Mucosa of descending colon (tissue), 3 donors: ENCODE measurements around the gene CACNA2D1. TPM values are rescaled to one million over a fixed set of nuclear protein-coding genes. Genes with fewer than 3 reads are reported as not detected.
A peak's percentile ranks its signal among the peaks of the same experiment; 100 is the strongest.

Experiments
- ATAC-seq: fragments of 200-7000 bp; cut with Tn5 transposase; one replicate; pipeline ENCODE4 v1.9.1; 2020; ENCODE audit warnings: mild to moderate bottlenecking, moderate library complexity
- DNase-seq, 3 donors: peaks; one replicate each; pipeline ENCODE4 v3.0.0-alpha.2; 2020
- H3K36me3 ChIP-seq: fragments of 200-600 bp; one replicate; pipeline ENCODE4 v1.8.0; 2021; ENCODE audit warnings: low read depth, mild to moderate bottlenecking
- H3K4me1 ChIP-seq: fragments of 200-600 bp; one replicate; pipeline ENCODE4 v1.8.0; 2021; ENCODE audit warnings: low read depth, mild to moderate bottlenecking
- H3K4me3 ChIP-seq: fragments of 200-600 bp; one replicate; pipeline ENCODE4 v1.8.0; 2021; ENCODE audit warnings: mild to moderate bottlenecking
- H3K9me3 ChIP-seq: fragments of 200-600 bp; one replicate; pipeline ENCODE4 v1.8.0; 2021; ENCODE audit warnings: mild to moderate bottlenecking
- CTCF ChIP-seq: fragments of 200-600 bp; IDR thresholded peaks from one replicate; pipeline ENCODE4 v1.8.0; 2022; ENCODE audit warnings: antibody characterized with exemption, mild to moderate bottlenecking
- intact Hi-C, 2 donors: fragments of 100-400 bp; cut with DNase I in 1 of 2; cut with micrococcal nuclease in 1 of 2; formaldehyde crosslinking; loops; one replicate each; pipeline versions ENCODE4 v1.11.0 to v1.11.1; 2022; cut with DNase I, micrococcal nuclease
- total RNA-seq, 3 donors: library from RNA; stranded (reverse); fragmentation: NEBNext Ultra II Directional in 2 of 3; extraction: Animal tissue kit (Norgen Biotek cat#: 25700) in 2 of 3; gene quantifications; one replicate each; pipeline versions ENCODE4 v1.2.1 to v1.2.4, GENCODE V29; 2021 to 2023
- donor health status: DM: no; HTN: no; CAD: no; lungs with moderate emphysema.
- donor health status: DM: no; HTN: no; CAD: no.
- donor health status: DM: no; HTN: yes; CAD: no.

Gene CACNA2D1
- total RNA-seq, 3 donors from 2014 or later: 3.9 to 44.1 (median 6.9) TPM

- ATAC-seq (no peak), DNase-seq (no peak)
- Histone ChIP-seq H3K9me3 (no peaks in the 10 kb centered on the region), H3K4me1 (no peaks in the 10 kb centered on the region), H3K4me3 (no peak overlapping the region), H3K36me3 (no peaks in the 10 kb centered on the region)
- TF ChIP-seq CTCF: no peak
- intact Hi-C loops: no loop called here
These were observed 470.5 kb downstream of the CACNA2D1 start for GRCh38 chr7:81973117-81973516.

GRCh38 chr7:81960026-81960425 is 483.6 kb downstream of the CACNA2D1 start:
- ATAC-seq (no peak), DNase-seq (no peak)
- TF ChIP-seq CTCF: no peak
- Histone ChIP-seq H3K4me3 (no peak overlapping the region), H3K36me3 (no peaks in the 10 kb centered on the region), H3K4me1 (no peaks in the 10 kb centered on the region), H3K9me3 (no peaks in the 10 kb centered on the region)
- intact Hi-C loops: no loop called here

DNA sequence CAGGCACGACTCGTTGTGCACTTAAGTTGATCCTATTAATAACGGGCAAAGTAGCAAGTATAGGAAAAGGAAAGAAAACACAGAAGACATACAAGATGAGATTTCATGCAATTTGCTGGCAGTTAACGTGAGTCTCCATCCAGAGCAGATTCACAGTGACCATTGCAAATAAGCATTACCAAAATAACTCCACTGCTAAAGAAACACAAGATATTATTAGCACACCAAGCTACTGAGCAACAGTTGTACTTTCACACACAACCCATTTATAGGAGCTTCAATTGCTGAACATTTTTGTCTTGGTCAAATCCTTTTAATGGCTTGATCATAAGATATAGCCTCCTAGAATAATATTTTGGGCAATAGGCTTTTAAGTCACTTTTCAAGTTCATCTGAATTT is 486.1 kb downstream of the CACNA2D1 start:
- no peaks in the 10 kb centered on the region for H3K4me1 ChIP-seq
- no peaks in the 10 kb centered on the region for H3K9me3 ChIP-seq
- no peak overlapping the region for H3K4me3 ChIP-seq
- DNase-seq (no peak), ATAC-seq (no peak)
- intact Hi-C loops: loop anchor here (5.0 to 10.0 kb wide), 2 partner anchors 455 to 473 kb away; no protein-coding TSS in a partner anchor
- no peak for TF ChIP-seq CTCF
- no peaks in the 10 kb centered on the region for H3K36me3 ChIP-seq

DNA sequence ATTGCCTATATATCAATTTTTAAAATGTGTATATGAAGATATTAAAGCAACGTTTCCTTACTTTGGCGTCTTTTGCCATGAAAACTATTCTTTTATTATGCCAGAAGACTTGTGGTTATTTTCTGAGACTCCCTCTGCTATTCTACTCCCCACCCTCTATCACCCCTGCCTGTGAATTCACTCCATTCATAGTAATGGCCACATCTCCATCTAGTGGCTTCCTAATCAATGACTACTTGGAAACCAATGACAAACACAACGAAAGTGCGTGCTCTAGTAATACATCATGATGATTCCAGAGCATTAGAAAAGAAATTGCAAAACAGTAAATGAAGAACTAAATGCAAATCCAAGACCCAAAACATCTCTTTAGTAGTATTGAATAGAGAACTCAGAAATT is 487.1 kb downstream of the CACNA2D1 start:
- Histone ChIP-seq H3K4me3 (no peak overlapping the region), H3K9me3 (no peaks in the 10 kb centered on the region), H3K4me1 (no peaks in the 10 kb centered on the region), H3K36me3 (no peaks in the 10 kb centered on the region)
- intact Hi-C loops: loop anchor here (5.0 to 10.0 kb wide), 2 partner anchors 454 to 472 kb away; no protein-coding TSS in a partner anchor
- no peak for TF ChIP-seq CTCF
- ATAC-seq (no peak), DNase-seq (peak in 1 of 3 donors; percentile 9)

GRCh38 chr7:81949306-81949705 is 494.3 kb downstream of the CACNA2D1 start:
- Histone ChIP-seq H3K9me3 (no peaks in the 10 kb centered on the region), H3K4me3 (no peak overlapping the region), H3K36me3 (no peaks in the 10 kb centered on the region), H3K4me1 (no peaks in the 10 kb centered on the region)
- intact Hi-C loops: no loop called here
- TF ChIP-seq CTCF: no peak
- no peak for ATAC-seq
- no peak for DNase-seq

- ATAC-seq: no peak
These were observed 499.5 kb downstream of the CACNA2D1 start for GRCh38 chr7:81944058-81944457.

More at GRCh38 chr7:81944058-81944457, 499.5 kb downstream of the CACNA2D1 start:
- Histone ChIP-seq H3K4me3 (no peak overlapping the region), H3K9me3 (no peaks in the 10 kb centered on the region), H3K4me1 (no peaks in the 10 kb centered on the region), H3K36me3 (no peaks in the 10 kb centered on the region)
- TF ChIP-seq CTCF: no peak
- no peak for DNase-seq
- intact Hi-C loops: no loop called here
